G401 (cell line): ENCODE measurements around the gene TBC1D8. TPM values are rescaled to one million over a fixed set of nuclear protein-coding genes. Genes with fewer than 3 reads are reported as not detected.
"Not testable (repeated sequence)": the region's sequence is repeated elsewhere in the genome, so short reads cannot be mapped to it uniquely, and the experiment has no call there.

ENCODE experiments used
- DNase-seq: peaks from one replicate; pipeline ENCODE4 v3.0.0-alpha.2; 2015; ENCODE audit warnings: low spot score
- in situ Hi-C: cut with HindIII; loops from 2 replicates; pipeline ENCODE4 v1.10.0; 2016; ENCODE audit warnings: low sequenced_read_pairs, mixed read lengths
- total RNA-seq: library from RNA; depleted of rRNA; stranded (reverse); fragments of >200 nt; shearing (Covaris generic); gene quantifications from 2 replicates; pipeline ENCODE4 v1.2.3, GENCODE V29; 2014

The TBC1D8 gene
- total RNA-seq, 1 experiment from 2014 or later = 5.8 TPM

- DNase-seq, in situ Hi-C loops: not testable (repeated sequence)
Measured at GRCh38 chr2:101167532-101167931, 16.4 kb upstream of the TBC1D8 start.

- DNase-seq = no peak
- in situ Hi-C loops = no loop called here
Measured at GRCh38 chr2:101164021-101164420, 12.8 kb upstream of the TBC1D8 start.

- DNase-seq = no peak
- in situ Hi-C loops = no loop called here
Measured at GRCh38 chr2:101162561-101163330, 11.6 kb upstream of the TBC1D8 start.

- no peak for DNase-seq
- in situ Hi-C loops = no loop called here
Measured at GRCh38 chr2:101161658-101162057, 10.5 kb upstream of the TBC1D8 start.

- DNase-seq = no peak
- in situ Hi-C loops = no loop called here
Measured at GRCh38 chr2:101160454-101160853, 9.3 kb upstream of the TBC1D8 start.

- in situ Hi-C loops = no loop called here
Measured at GRCh38 chr2:101159526-101159925, 8.3 kb upstream of the TBC1D8 start.

GRCh38 chr2:101157272-101157671 is 6.1 kb upstream of the TBC1D8 start:
- in situ Hi-C loops = no loop called here
- DNase-seq = no peak

More at GRCh38 chr2:101159526-101159925, 8.3 kb upstream of the TBC1D8 start:
- DNase-seq = no peak

GRCh38 chr2:101153787-101154186 is 2.6 kb upstream of the TBC1D8 start:
- in situ Hi-C loops = no loop called here

GRCh38 chr2:101153077-101153707 is 2.0 kb upstream of the TBC1D8 start:
- DNase-seq = no peak
- in situ Hi-C loops = no loop called here

More at GRCh38 chr2:101153787-101154186, 2.6 kb upstream of the TBC1D8 start:
- no peak for DNase-seq

- in situ Hi-C loops = no loop called here
- peak; percentile 75 for DNase-seq
Measured at GRCh38 chr2:101152272-101153076, 1.3 kb upstream of the TBC1D8 start.

GRCh38 chr2:101151859-101152271 is 683 bp upstream of the TBC1D8 start:
- peak; percentile 38 for DNase-seq
- in situ Hi-C loops = no loop called here

- peak; percentile 67 for DNase-seq
- in situ Hi-C loops = no loop called here
Measured at GRCh38 chr2:101150306-101151145, 656 bp downstream of the TBC1D8 start.

- peak; percentile 65 for DNase-seq
- in situ Hi-C loops = no loop called here
Measured at GRCh38 chr2:101149241-101150192, 1.7 kb downstream of the TBC1D8 start.

GRCh38 chr2:101148777-101149176 is 2.4 kb downstream of the TBC1D8 start:
- DNase-seq = no peak
- in situ Hi-C loops = no loop called here

- DNase-seq = no peak
- in situ Hi-C loops = no loop called here
Measured at GRCh38 chr2:101147971-101148370, 3.2 kb downstream of the TBC1D8 start.

- no peak for DNase-seq
- in situ Hi-C loops = no loop called here
Measured at GRCh38 chr2:101147062-101147461, 4.1 kb downstream of the TBC1D8 start.

- in situ Hi-C loops = no loop called here
- no peak for DNase-seq
Measured at GRCh38 chr2:101146535-101146934, 4.6 kb downstream of the TBC1D8 start.

GRCh38 chr2:101145406-101145805 is 5.8 kb downstream of the TBC1D8 start:
- DNase-seq = no peak
- in situ Hi-C loops = no loop called here
